Left ventricle myocardium superior (tissue), 1 donor: ENCODE data around the gene CTCF. TPM values are rescaled to one million over a fixed set of nuclear protein-coding genes. Genes with fewer than 3 reads are reported as not detected.

Source experiments
- ATAC-seq: fragments of 200-7000 bp; cut with Tn5 transposase; one replicate; pipeline ENCODE4 v1.9.1; 2020; ENCODE audit warnings: mild to moderate bottlenecking, moderate library complexity
- DNase-seq: peaks from one replicate; pipeline ENCODE4 v3.0.0-alpha.2; 2020
- intact Hi-C: fragments of 100-400 bp; cut with micrococcal nuclease; formaldehyde crosslinking; loops from one replicate; pipeline ENCODE4 v1.11.0; 2022
- total RNA-seq: library from RNA; stranded (reverse); fragmentation: NEBNext Ultra II Directional; extraction: Animal tissue kit (Norgen Biotek cat#: 25700); gene quantifications from one replicate; pipeline ENCODE4 v1.2.1, GENCODE V29; 2021
- donor health status: DM: no; HTN: yes; CAD: no; lungs with severe emphysema.

Gene CTCF
- total RNA-seq, 1 donor from 2014 or later: 32.8 TPM

GRCh38 chr16:67668495-67669157, 106.3 kb downstream of the CTCF start:
- DNase-seq (peak; percentile 48), ATAC-seq (no peak)
- intact Hi-C loops: loop anchor here (5.0 kb wide), 1 partner anchor 106 kb away; the partner anchor contains the start of gene CTCF

- intact Hi-C loops: loop anchor here (5.0 kb wide), 1 partner anchor 107 kb away; the partner anchor contains the start of gene CTCF
- DNase-seq: peak; percentile 8
Observed at GRCh38 chr16:67669499-67670101, 107.3 kb downstream of the CTCF start.

GRCh38 chr16:67672306-67672705, 110.0 kb downstream of the CTCF start:
- intact Hi-C loops: no loop called here
- ATAC-seq: peak; percentile 5
- peak; percentile 60 for DNase-seq

More at GRCh38 chr16:67669499-67670101, 107.3 kb downstream of the CTCF start:
- ATAC-seq: no peak

- DNase-seq (peak; percentile 69), ATAC-seq (peak; percentile 52)
- intact Hi-C loops: no loop called here
Observed at GRCh38 chr16:67672739-67673662, 110.7 kb downstream of the CTCF start.

GRCh38 chr16:67673712-67674580, 111.6 kb downstream of the CTCF start:
- intact Hi-C loops: no loop called here
- ATAC-seq (peak; percentile 63), DNase-seq (peak; percentile 72)

GRCh38 chr16:67674851-67675578, 112.7 kb downstream of the CTCF start:
- intact Hi-C loops: no loop called here
- DNase-seq: no peak
- ATAC-seq: no peak

GRCh38 chr16:67675579-67675935, 113.2 kb downstream of the CTCF start:
- intact Hi-C loops: no loop called here
- DNase-seq (no peak), ATAC-seq (no peak)

GRCh38 chr16:67675999-67676398, 113.7 kb downstream of the CTCF start:
- no peak for ATAC-seq
- intact Hi-C loops: no loop called here
- DNase-seq: no peak

GRCh38 chr16:67676516-67676915, 114.2 kb downstream of the CTCF start:
- DNase-seq (no peak), ATAC-seq (no peak)
- intact Hi-C loops: no loop called here

GRCh38 chr16:67676939-67677338, 114.6 kb downstream of the CTCF start:
- DNase-seq (no peak), ATAC-seq (no peak)
- intact Hi-C loops: no loop called here

GRCh38 chr16:67677712-67678111, 115.4 kb downstream of the CTCF start:
- DNase-seq: no peak
- no peak for ATAC-seq
- intact Hi-C loops: no loop called here

- ATAC-seq (no peak), DNase-seq (no peak)
- intact Hi-C loops: no loop called here
Observed at GRCh38 chr16:67678354-67679023, 116.2 kb downstream of the CTCF start.

GRCh38 chr16:67679935-67680897, 117.9 kb downstream of the CTCF start:
- DNase-seq (no peak), ATAC-seq (no peak)
- intact Hi-C loops: no loop called here

- intact Hi-C loops: no loop called here
- ATAC-seq (no peak), DNase-seq (no peak)
Observed at GRCh38 chr16:67683767-67684166, 121.4 kb downstream of the CTCF start.

GRCh38 chr16:67685388-67686112, 123.2 kb downstream of the CTCF start:
- DNase-seq (no peak), ATAC-seq (no peak)
- intact Hi-C loops: no loop called here
